ENCODE data around the gene DGUOK. TPM values are rescaled to one million over a fixed set of nuclear protein-coding genes. Genes with fewer than 3 reads are reported as not detected.

The DGUOK gene
- total RNA-seq, 1 experiment from 2014 or later: 78.5 TPM

- ChIA-PET POLR2A (no interaction called here), CTCF (interaction anchor here (0.8 kb wide), 1 partner anchor 16 kb away, joined by 3 read pairs; the partner anchor contains the start of gene ACTG2)
- Histone ChIP-seq H3K9me3 (ENCODE audit: control insufficient read depth, insufficient read depth, low read depth, low read length) (no peaks in the 10 kb centered on the region), H3K27ac (ENCODE audit: low read length) (no peak overlapping the region), H3K4me1 (ENCODE audit: control insufficient read depth, insufficient read depth, low read length) (0 out of 2 replicates have a peak, but pooled peaks cover 4% of the 10 kb centered on the region), H3K4me3 (ENCODE audit: low read depth in 2 of 2, low read length in 2 of 2) (no peak overlapping the region), H3K27me3 (ENCODE audit: control insufficient read depth, insufficient read depth, low read length) (no peaks in the 10 kb centered on the region), H3K36me3 (ENCODE audit: control insufficient read depth, insufficient read depth, low read length) (no peaks in the 10 kb centered on the region)
- intact Hi-C loops (cut with micrococcal nuclease; ENCODE audit: unreplicated experiment) (no loop called here), in situ Hi-C loops (cut with HindIII; ENCODE audit: low pct_unique_long_range_greater_than_20kb, low sequenced_read_pairs) (no loop called here)
- DNase-seq (ENCODE audit: low read depth, low spot score) (no peak), ATAC-seq (no peak)
- no TSS peak for BruUV-seq (replicated peaks)
- TF ChIP-seq TCF7L2 (IDR thresholded peaks at IDR 0.05; ENCODE audit: low read depth, low read length): no peak
- no peak for TF ChIP-seq REST (IDR thresholded peaks at IDR 0.05; ENCODE audit: insufficient read depth in 1 of 2, low read depth in 2 of 2, low read length in 1 of 2)
- no peak for TF ChIP-seq POLR2AphosphoS5 (IDR thresholded peaks at IDR 0.05; ENCODE audit: low read depth, low read length)
- TF ChIP-seq CTCF (IDR thresholded peaks at IDR 0.05): no peak
- TF ChIP-seq SIN3A (IDR thresholded peaks at IDR 0.05; ENCODE audit: borderline replicate concordance, insufficient read depth, low read depth, low read length): no peak
Observed at GRCh38 chr2:73908689-73909652, 17.7 kb upstream of the DGUOK start.

- H3K27ac ChIP-seq (ENCODE audit: low read length): no peak overlapping the region
- intact Hi-C loops (cut with micrococcal nuclease; ENCODE audit: unreplicated experiment): no loop called here
- no peak for DNase-seq (ENCODE audit: low read depth, low spot score)
- TF ChIP-seq SIN3A (IDR thresholded peaks at IDR 0.05; ENCODE audit: borderline replicate concordance, insufficient read depth, low read depth, low read length) (no peak), TCF7L2 (IDR thresholded peaks at IDR 0.05; ENCODE audit: low read depth, low read length) (no peak), CTCF (IDR thresholded peaks at IDR 0.05) (no peak), POLR2AphosphoS5 (IDR thresholded peaks at IDR 0.05; ENCODE audit: low read depth, low read length) (no peak), REST (IDR thresholded peaks at IDR 0.05; ENCODE audit: insufficient read depth in 1 of 2, low read depth in 2 of 2, low read length in 1 of 2) (no peak)
- CTCF ChIA-PET: no interaction called here
- no peaks in the 10 kb centered on the region for H3K9me3 ChIP-seq (ENCODE audit: control insufficient read depth, insufficient read depth, low read depth, low read length)
- in situ Hi-C loops (cut with HindIII; ENCODE audit: low pct_unique_long_range_greater_than_20kb, low sequenced_read_pairs): no loop called here
- no peak for ATAC-seq
- POLR2A ChIA-PET: interaction anchor here (0.6 kb wide), 1 partner anchor 20 kb away, joined by 3 read pairs; no protein-coding TSS in a partner anchor
- no peaks in the 10 kb centered on the region for H3K27me3 ChIP-seq (ENCODE audit: control insufficient read depth, insufficient read depth, low read length)
- no TSS peak for BruUV-seq (replicated peaks)
- H3K4me3 ChIP-seq (ENCODE audit: low read depth in 2 of 2, low read length in 2 of 2): no peak overlapping the region
- H3K36me3 ChIP-seq (ENCODE audit: control insufficient read depth, insufficient read depth, low read length): no peaks in the 10 kb centered on the region
- 0 out of 2 replicates have a peak, but pooled peaks cover 4% of the 10 kb centered on the region for H3K4me1 ChIP-seq (ENCODE audit: control insufficient read depth, insufficient read depth, low read length)
Observed at GRCh38 chr2:73910873-73911547, 15.7 kb upstream of the DGUOK start.
